GM10248 (cell line): ENCODE results near the gene OLFM1.

ENCODE experiments used
- CTCF ChIA-PET: fragments of 300-600 bp; sonication (Branson Sonifier 250); formaldehyde crosslinking; extraction: SDS; loops from one replicate; lab custom pipeline; 2021; ENCODE audit warnings: antibody characterized with exemption; lab: Yijun Ruan, JAX
- POLR2A ChIA-PET: fragments of 350-650 bp; sonication (Branson Sonifier 250); formaldehyde crosslinking; extraction: SDS; loops from one replicate; lab custom pipeline; 2020; ENCODE audit warnings: antibody characterized with exemption; lab: Yijun Ruan, JAX
- DNase-seq: peaks from one replicate; pipeline ENCODE4 v3.0.0; 2012; ENCODE audit errors: extremely low spot score
- TF ChIP-seq, protein P1 (sequence below): IDR thresholded peaks from 2 replicates; pipeline ENCODE4 v1.5.1; 2012; ENCODE audit warnings: mild to moderate bottlenecking, low read depth; ENCODE audit errors: extremely low read depth, missing control alignments, control extremely low read depth

Gene OLFM1

DNA sequence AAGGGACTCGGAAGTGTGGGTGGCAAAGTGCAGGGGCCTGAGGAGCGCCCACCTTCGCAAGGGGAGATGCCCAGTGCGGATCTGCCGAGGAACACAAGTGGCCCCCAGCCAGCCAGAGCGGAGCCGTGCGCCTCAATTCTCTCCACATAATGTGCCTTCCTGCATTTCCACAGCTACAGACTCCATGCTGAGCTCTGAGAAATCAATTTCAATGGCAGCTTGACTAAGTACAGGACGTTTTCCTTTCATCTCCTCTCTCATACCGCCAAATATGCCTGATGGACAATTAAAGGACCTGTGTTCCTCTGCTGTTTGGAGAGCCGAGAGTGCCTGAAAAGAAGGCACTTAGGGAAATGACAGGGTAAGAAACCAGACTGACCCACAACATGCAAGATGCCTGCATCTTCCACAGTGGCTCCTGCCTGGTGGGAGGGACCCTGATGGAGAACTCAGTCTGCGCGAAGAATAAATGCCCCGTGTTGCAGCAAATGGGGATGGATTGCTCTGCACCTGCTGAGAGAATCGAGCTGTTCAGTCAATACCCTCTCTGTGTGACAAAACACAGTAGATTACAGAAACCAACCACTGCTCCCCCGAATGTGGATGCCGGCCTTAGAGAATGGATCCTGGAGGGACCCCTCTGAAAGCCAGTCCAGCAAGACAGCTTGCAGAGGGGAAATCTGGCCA lies 38.6 kb upstream of the OLFM1 start:
- DNase-seq = no peak
- TF ChIP-seq, protein P1, sequence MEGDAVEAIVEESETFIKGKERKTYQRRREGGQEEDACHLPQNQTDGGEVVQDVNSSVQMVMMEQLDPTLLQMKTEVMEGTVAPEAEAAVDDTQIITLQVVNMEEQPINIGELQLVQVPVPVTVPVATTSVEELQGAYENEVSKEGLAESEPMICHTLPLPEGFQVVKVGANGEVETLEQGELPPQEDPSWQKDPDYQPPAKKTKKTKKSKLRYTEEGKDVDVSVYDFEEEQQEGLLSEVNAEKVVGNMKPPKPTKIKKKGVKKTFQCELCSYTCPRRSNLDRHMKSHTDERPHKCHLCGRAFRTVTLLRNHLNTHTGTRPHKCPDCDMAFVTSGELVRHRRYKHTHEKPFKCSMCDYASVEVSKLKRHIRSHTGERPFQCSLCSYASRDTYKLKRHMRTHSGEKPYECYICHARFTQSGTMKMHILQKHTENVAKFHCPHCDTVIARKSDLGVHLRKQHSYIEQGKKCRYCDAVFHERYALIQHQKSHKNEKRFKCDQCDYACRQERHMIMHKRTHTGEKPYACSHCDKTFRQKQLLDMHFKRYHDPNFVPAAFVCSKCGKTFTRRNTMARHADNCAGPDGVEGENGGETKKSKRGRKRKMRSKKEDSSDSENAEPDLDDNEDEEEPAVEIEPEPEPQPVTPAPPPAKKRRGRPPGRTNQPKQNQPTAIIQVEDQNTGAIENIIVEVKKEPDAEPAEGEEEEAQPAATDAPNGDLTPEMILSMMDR = no peak
- ChIA-PET POLR2A (no interaction called here), CTCF (no interaction called here)

DNA sequence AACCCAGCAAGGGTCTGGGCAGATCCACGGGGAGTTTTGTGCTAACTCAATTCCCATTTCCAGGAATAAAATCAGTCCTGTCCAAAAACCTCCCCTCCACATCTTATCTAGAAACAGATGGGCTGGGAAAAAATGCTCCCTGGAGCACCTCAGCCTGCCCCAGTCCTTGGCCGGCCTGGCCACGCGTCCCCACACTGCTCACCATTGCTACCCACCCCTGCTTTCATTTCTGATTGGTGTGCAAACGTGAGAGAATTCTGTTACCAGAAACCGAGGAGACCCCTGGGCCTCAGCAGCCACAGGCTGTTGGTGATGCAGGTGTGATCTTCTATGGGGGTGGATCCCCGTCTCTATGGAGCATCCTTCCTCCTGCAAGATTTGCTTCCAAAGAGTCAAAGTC lies 38.0 kb upstream of the OLFM1 start:
- DNase-seq = no peak
- TF ChIP-seq, protein P1 = no peak
- CTCF ChIA-PET = no interaction called here
- POLR2A ChIA-PET = no interaction called here

DNA sequence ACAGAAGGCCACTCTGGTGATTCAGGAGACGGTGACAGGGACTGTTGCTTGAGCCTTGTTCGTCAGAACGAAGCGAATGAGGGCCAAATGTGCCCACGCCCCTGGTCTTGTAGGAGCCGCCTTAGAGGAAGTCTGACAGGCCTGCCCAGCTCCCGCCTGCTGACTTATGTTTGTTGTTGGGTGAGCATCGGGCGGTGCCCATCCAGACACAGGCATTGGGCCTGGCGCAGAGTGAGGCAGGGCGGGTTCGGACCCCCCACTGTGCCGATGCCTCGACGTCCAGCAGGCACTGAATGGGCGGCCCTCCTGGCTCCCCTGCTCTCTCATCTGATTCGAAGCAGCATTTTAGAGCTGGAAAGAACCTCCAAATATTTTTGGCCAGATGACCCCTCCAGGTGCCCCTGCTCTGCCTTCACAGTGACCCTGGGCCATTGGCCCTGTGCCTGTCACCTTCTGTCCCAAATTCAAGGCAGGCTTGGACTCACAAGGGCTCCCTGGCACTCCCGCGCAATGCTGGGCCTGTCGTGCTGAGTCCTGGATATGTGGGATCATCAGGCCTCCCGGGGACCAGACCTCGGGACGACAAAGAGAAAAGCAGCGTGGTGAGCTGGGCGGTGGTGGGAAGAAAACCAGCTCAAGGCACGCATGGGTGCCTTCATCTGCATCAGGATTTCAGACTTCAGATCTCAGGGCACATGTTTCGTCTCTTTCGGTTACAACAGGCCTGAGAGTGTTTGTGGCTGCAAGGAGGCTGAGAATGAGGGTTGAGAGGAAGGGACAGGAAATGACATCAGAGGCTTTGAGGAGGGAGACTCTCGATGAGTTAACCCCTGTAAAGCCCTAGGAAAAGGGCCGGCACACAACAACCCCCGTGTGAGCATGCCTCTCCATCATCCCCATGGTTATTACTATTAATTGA lies 37.1 kb upstream of the OLFM1 start:
- ChIA-PET CTCF (no interaction called here), POLR2A (no interaction called here)
- TF ChIP-seq, protein P1 = no peak
- DNase-seq = no peak

DNA sequence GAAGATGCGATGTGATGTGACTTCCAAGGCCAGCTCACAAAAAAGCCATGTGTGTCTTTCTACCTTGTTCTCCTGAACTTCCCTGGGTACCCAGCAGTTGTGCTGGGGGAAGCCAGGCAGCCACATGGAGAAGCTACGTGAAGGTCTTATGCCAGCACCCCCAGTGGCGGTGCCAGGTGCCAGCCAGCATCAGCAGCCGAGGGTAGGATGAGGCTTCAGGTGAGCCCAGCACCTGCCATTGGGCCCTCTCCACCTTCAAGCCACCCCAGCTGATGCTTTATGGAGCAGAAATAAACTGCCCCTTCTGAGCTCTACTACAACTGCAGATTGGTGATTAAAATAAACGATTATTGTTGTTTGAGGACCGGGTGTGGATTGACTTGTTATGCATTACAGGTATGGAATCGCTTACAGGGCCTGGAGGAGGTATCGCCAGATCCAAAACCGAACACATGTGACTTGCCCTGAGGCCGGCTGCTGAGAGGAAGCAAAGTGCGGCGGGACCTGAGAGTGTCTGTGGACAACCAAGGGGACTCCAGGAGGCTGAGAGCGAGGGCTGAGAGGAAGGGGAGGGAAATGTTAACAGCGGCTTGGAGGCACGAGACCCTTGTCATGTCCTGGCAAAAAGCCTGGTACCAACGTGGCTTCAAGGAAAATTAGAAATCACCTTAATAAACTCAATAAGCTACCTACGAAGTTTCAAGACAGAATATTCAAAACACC lies 36.0 kb upstream of the OLFM1 start:
- DNase-seq = no peak
- POLR2A ChIA-PET = no interaction called here
- CTCF ChIA-PET = no interaction called here
- TF ChIP-seq, protein P1 = no peak

DNA sequence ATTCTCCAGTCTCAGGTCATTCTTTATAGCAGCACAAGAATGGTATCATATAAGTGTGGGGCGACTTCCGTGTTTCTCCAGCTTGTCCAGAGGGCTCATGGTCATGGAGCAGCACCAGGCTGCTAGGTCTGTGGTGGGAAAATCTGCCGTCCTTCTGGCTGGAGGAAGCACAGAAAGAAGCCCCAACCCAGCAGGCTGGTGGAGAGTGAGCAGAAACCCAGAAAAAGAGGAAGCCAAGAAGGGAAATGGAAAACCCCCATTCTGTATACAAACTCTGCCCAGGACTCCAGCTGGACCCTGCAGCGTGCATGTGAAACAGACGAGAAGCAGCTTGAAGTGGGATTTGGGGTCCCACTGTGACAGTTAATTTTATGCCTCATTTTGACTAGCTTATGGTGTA lies 34.3 kb upstream of the OLFM1 start:
- POLR2A ChIA-PET = no interaction called here
- TF ChIP-seq, protein P1 = no peak
- CTCF ChIA-PET = no interaction called here
- no peak for DNase-seq

DNA sequence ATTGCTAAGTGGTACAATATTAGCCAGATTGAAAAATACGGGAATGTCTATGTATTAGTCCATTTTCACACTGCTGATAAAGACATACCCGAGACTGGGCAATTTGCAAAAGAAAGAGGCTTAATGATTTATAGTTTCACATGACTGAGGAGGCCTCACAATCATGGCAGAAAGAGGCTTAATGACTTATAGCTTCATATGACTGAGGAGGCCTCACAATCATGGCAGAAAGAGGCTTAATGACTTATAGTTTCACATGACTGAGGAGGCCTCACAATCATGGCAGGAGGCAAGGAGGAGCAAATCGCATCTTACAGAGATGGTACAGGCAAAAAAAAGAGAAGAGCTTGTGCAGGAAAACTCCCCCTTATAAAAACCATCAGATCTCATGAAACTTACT lies 32.3 kb upstream of the OLFM1 start:
- POLR2A ChIA-PET = no interaction called here
- DNase-seq = no peak
- CTCF ChIA-PET = no interaction called here
- TF ChIP-seq, protein P1 = no peak
